Activated CD4-positive, alpha-beta memory T cell treated with anti-CD3 and anti-CD28 coated beads for 36 hours (primary cell): ENCODE measurements around the gene PRAMEF2. TPM values are rescaled to one million over a fixed set of nuclear protein-coding genes. Genes with fewer than 3 reads are reported as not detected.
"Not testable (repeated sequence)": the region's sequence is repeated elsewhere in the genome, so short reads cannot be mapped to it uniquely, and the experiment has no call there.

Experiments used
- CTCF ChIA-PET: fragments of 350-600 bp; sonication (Branson Sonifier 250); formaldehyde crosslinking; loops from one replicate; lab custom pipeline; 2021; ENCODE audit warnings: antibody characterized with exemption, inconsistent platforms; lab: Charles Lee
- POLR2A ChIA-PET: fragments of 350-600 bp; sonication (Branson Sonifier 250); formaldehyde crosslinking; loops from one replicate; lab custom pipeline; 2021; ENCODE audit warnings: antibody characterized with exemption; lab: Charles Lee
- DNase-seq: peaks from one replicate; pipeline ENCODE4 v3.0.0-alpha.2; 2020
- H3K27ac Mint-ChIP-seq: one replicate; pipeline ENCODE4 v1.8.0; 2021; ENCODE audit warnings: mixed read lengths
- H3K27me3 Mint-ChIP-seq: one replicate; pipeline ENCODE4 v1.8.0; 2021; ENCODE audit warnings: mixed read lengths
- H3K36me3 Mint-ChIP-seq: one replicate; pipeline ENCODE4 v1.8.0; 2021; ENCODE audit warnings: mixed read lengths
- H3K4me1 Mint-ChIP-seq: one replicate; pipeline ENCODE4 v1.8.0; 2021; ENCODE audit warnings: low read depth, mixed read lengths
- H3K4me3 Mint-ChIP-seq: one replicate; pipeline ENCODE4 v1.8.0; 2021; ENCODE audit warnings: mild to moderate bottlenecking, mixed read lengths
- H3K9me3 Mint-ChIP-seq: one replicate; pipeline ENCODE4 v1.8.0; 2021; ENCODE audit warnings: mixed read lengths
- intact Hi-C: fragments of 100-400 bp; cut with micrococcal nuclease; formaldehyde crosslinking; loops from one replicate; pipeline ENCODE4 v1.15.1; 2023
- total RNA-seq, 2 experiments: library from RNA; stranded (reverse); gene quantifications; one replicate each; pipeline ENCODE4 v1.2.3, GENCODE V29; 2021

PRAMEF2 gene
- total RNA-seq: not detected

- H3K36me3 Mint-ChIP-seq, H3K4me1 Mint-ChIP-seq, POLR2A ChIA-PET, intact Hi-C loops, CTCF ChIA-PET, H3K4me3 Mint-ChIP-seq, H3K27ac Mint-ChIP-seq, H3K9me3 Mint-ChIP-seq, DNase-seq, H3K27me3 Mint-ChIP-seq: not testable (repeated sequence)
Measured at GRCh38 chr1:12856786-12857185, at the start of gene PRAMEF2. Gene PRAMEF2 (plus strand): TSS chr1:12857086. CDS start chr1:12859010, 1,924 bp downstream.

DNA sequence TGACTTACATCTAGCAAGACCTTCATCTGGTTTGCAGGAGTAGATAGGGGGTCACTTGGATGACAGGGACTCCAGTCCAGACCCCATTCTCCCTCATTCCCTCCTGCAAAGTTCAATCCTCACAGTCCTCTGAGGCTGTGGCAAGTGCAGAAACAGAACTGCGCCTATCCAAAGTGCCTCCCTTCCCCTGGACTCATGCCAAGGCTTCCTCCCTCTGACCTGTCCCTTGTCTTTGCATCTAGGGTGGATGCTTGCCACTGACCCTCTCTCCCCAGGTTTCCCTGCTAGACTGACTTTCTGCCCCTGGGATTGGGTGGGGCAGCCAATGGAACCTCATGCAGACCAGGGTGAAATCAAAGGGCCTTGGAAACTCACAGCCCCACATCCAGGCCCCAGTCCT lies 47.0 kb upstream of the PRAMEF2 start:
- Mint-ChIP-seq H3K36me3 (no peaks in the 10 kb centered on the region), H3K27me3 (peaks cover 19% of the 10 kb centered on the region), H3K4me3 (no peak overlapping the region), H3K27ac (no peak overlapping the region), H3K4me1 (no peaks in the 10 kb centered on the region), H3K9me3 (peaks cover 10% of the 10 kb centered on the region)
- intact Hi-C loops: no loop called here
- no peak for DNase-seq
- CTCF ChIA-PET: no interaction called here
- POLR2A ChIA-PET: no interaction called here

DNA sequence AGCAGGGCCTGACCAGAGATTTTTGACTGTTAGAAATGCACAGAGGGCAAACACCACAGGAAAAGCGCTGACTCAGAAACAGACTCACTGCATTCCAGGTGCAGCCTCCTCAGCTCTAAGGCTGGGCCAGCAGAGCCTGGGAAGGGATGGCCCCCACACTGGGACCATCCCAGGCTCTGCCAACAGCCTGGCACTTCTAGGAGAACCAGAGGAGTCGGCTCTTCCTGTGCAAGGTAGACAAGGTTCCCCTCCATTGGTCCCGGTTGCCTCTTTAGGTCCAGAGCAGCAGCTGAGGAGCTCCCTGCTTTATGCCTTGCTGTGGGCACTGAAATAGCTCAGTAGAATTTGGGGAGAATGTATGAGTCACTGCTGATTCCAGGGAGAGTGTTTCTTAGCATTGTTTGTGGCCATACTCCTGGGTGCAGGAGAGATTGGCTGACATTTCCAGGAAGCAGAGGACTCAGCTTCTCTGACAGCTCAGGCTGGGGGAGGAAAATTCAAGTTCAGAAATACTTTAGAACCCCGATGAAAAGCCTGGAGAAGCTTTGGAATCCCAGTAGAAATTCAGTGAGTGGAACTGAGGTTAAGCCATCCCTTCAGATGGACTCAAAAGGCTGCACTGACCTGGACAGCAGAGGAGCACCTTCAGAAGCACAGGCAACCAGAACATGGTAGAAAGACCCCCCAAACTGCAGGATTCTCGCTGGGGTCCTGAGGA lies 46.0 kb upstream of the PRAMEF2 start:
- Mint-ChIP-seq H3K9me3 (peaks cover 6% of the 10 kb centered on the region), H3K4me3 (no peak overlapping the region), H3K36me3 (no peaks in the 10 kb centered on the region), H3K27me3 (peaks cover 16% of the 10 kb centered on the region), H3K27ac (no peak overlapping the region), H3K4me1 (no peaks in the 10 kb centered on the region)
- ChIA-PET POLR2A (no interaction called here), CTCF (no interaction called here)
- DNase-seq: no peak
- intact Hi-C loops: no loop called here

DNA sequence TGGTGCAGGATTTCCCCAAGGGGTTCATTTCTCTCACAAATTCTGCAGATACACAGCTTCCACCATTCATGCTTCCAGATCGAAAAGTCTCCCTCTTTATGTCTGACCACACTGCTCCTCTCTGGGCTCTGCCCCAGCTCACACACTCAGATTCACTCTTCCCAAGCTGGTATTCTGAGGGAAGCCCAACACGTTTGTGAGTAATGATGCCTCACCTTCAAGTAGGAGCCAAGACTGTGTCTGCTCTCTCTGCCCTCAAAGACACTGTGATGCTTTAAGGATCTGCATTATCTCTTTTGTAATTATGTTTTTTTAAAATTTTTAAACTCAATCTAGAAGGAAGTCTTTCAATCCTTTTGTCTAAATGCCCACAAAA lies 45.5 kb upstream of the PRAMEF2 start:
- Mint-ChIP-seq H3K27ac (no peak overlapping the region), H3K36me3 (no peaks in the 10 kb centered on the region), H3K9me3 (peaks cover 3% of the 10 kb centered on the region), H3K27me3 (peaks cover 15% of the 10 kb centered on the region), H3K4me1 (no peaks in the 10 kb centered on the region), H3K4me3 (no peak overlapping the region)
- intact Hi-C loops: no loop called here
- ChIA-PET POLR2A (no interaction called here), CTCF (no interaction called here)
- no peak for DNase-seq

- not testable (repeated sequence) for H3K36me3 Mint-ChIP-seq
Measured at GRCh38 chr1:12819061-12819460, 37.8 kb upstream of the PRAMEF2 start.

DNA sequence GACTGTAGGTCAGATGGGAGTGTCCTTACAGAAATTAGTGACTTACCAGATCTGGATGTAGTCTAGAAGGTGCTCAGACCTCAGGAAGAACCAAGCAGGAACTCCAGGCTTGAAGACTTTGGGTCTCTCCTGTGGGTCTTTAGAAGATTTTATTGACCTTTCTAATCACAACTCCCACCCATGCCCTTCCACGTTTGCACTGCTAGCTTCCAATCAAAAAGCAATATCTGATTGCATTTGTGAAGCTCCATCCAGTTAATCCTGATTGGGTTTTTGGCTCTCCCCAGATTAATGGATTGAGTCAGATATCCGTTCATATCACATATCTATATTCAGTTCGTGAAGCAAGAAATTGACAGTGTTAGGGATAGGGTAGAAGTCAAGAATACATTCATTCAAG lies 25.6 kb upstream of the PRAMEF2 start, which contains the start of gene PRAMEF11:
PRAMEF11 (minus strand) TSS at position 101 of the 400 bp plus-strand sequence. CDS start 2,621 bp downstream, outside the sequence.
- H3K4me1 Mint-ChIP-seq, intact Hi-C loops, CTCF ChIA-PET, H3K27me3 Mint-ChIP-seq, H3K4me3 Mint-ChIP-seq, DNase-seq, H3K9me3 Mint-ChIP-seq, H3K27ac Mint-ChIP-seq, H3K36me3 Mint-ChIP-seq, POLR2A ChIA-PET: not testable (repeated sequence)

More at GRCh38 chr1:12819061-12819460, 37.8 kb upstream of the PRAMEF2 start:
- H3K4me1 Mint-ChIP-seq, CTCF ChIA-PET, H3K9me3 Mint-ChIP-seq, H3K27ac Mint-ChIP-seq, intact Hi-C loops, POLR2A ChIA-PET, H3K4me3 Mint-ChIP-seq, DNase-seq: not testable (repeated sequence)
- H3K27me3 Mint-ChIP-seq: peaks cover 20% of the 10 kb centered on the region

DNA sequence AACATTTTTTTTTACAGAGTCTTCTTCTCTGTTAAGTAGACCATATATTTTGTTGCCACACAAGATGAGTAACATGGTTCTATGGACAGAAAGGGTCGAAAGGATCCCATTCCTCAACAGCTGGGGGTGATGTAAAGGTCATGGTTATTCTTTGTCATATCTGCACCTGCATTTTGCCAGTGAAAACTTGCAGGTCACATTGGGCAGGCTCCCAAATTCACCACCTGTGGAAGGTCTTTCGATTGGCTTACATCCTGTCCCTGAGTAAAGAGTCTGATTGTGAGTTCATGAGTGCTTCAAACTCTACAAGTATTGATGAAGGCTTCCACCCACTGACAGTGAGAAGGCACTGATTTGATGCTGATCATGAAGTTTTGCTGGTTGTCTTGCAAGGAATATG lies 23.6 kb upstream of the PRAMEF2 start:
- H3K4me1 Mint-ChIP-seq, H3K36me3 Mint-ChIP-seq, H3K27ac Mint-ChIP-seq, DNase-seq, POLR2A ChIA-PET, H3K4me3 Mint-ChIP-seq, intact Hi-C loops, H3K27me3 Mint-ChIP-seq, H3K9me3 Mint-ChIP-seq, CTCF ChIA-PET: not testable (repeated sequence)

DNA sequence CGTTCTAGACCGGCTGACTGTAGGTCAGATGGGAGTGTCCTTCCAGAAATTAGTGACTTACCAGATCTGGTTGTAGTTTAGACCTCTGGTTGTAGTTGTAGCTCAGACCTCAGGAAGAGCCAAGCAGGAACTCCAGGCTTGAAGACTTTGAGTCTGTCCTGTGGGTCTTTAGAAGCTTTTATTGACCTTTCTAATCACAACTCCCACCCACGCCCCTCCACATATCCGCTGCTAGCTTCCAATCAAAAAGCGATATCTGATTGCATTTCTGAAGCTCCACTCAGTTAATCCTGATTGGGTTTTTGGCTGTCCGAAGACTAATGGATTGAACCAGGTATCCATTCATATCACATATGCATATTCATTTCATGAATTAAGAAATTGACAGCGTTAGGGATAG lies 8.3 kb upstream of the PRAMEF2 start, which contains the start of gene HNRNPCL1:
HNRNPCL1 (minus strand) TSS at position 101 of the 400 bp plus-strand sequence. CDS start 431 bp downstream, outside the sequence.
- H3K27ac Mint-ChIP-seq, DNase-seq, CTCF ChIA-PET, H3K4me1 Mint-ChIP-seq, POLR2A ChIA-PET, intact Hi-C loops, H3K36me3 Mint-ChIP-seq, H3K4me3 Mint-ChIP-seq, H3K9me3 Mint-ChIP-seq: not testable (repeated sequence)
- peaks cover 15% of the 10 kb centered on the region for H3K27me3 Mint-ChIP-seq

- ChIA-PET CTCF (no interaction called here), POLR2A (no interaction called here)
- Mint-ChIP-seq H3K9me3 (peaks cover 2% of the 10 kb centered on the region), H3K4me3 (no peak overlapping the region), H3K27ac (no peak overlapping the region), H3K36me3 (peaks cover 1% of the 10 kb centered on the region), H3K27me3 (peaks cover 15% of the 10 kb centered on the region), H3K4me1 (no peaks in the 10 kb centered on the region)
- no peak for DNase-seq
- intact Hi-C loops: no loop called here
Measured at GRCh38 chr1:12851779-12852178, 5.1 kb upstream of the PRAMEF2 start.

GRCh38 chr1:12863131-12863880 lies 6.4 kb downstream of the PRAMEF2 start:
- CTCF ChIA-PET, intact Hi-C loops, H3K4me1 Mint-ChIP-seq, H3K27me3 Mint-ChIP-seq, H3K4me3 Mint-ChIP-seq, POLR2A ChIA-PET, DNase-seq, H3K27ac Mint-ChIP-seq, H3K36me3 Mint-ChIP-seq, H3K9me3 Mint-ChIP-seq: not testable (repeated sequence)

GRCh38 chr1:12878453-12878852 lies 21.6 kb downstream of the PRAMEF2 start:
- CTCF ChIA-PET, H3K4me3 Mint-ChIP-seq, H3K27me3 Mint-ChIP-seq, H3K36me3 Mint-ChIP-seq, H3K27ac Mint-ChIP-seq, H3K4me1 Mint-ChIP-seq, POLR2A ChIA-PET, DNase-seq, intact Hi-C loops, H3K9me3 Mint-ChIP-seq: not testable (repeated sequence)

GRCh38 chr1:12886101-12886500 lies 29.2 kb downstream of the PRAMEF2 start, which contains the start of gene PRAMEF4:
Gene PRAMEF4 (minus strand): TSS chr1:12886201. CDS start chr1:12883394, 2,807 bp downstream.
- H3K27ac Mint-ChIP-seq, POLR2A ChIA-PET, intact Hi-C loops, CTCF ChIA-PET, H3K4me1 Mint-ChIP-seq, H3K9me3 Mint-ChIP-seq, DNase-seq, H3K4me3 Mint-ChIP-seq, H3K27me3 Mint-ChIP-seq, H3K36me3 Mint-ChIP-seq: not testable (repeated sequence)
